IMR-90 (cell line): Measurements from ENCODE around the gene FLII. TPM values are rescaled to one million over a fixed set of nuclear protein-coding genes. Genes with fewer than 3 reads are reported as not detected.

Experiments used
- ATAC-seq: fragments of 200-7000 bp; cut with Tn5 transposase; 2 replicates; pipeline ENCODE4 v1.9.1; 2020; ENCODE audit warnings: low read depth, mild to moderate bottlenecking, moderate library complexity
- BruUV-seq: library from RNA; stranded (reverse); fragments of 400-500 nt; replicated peaks from 2 replicates; lab custom pipeline; 2021; lab: Mats Ljungman, UMichigan
- CTCF ChIA-PET: fragments of 300-600 bp; formaldehyde crosslinking; extraction: SDS; loops from one replicate; lab custom pipeline; 2021; ENCODE audit warnings: antibody characterized with exemption; lab: Yijun Ruan, JAX
- POLR2A ChIA-PET: fragments of 300-600 bp; sonication (Branson Sonifier 250); formaldehyde crosslinking; loops from one replicate; lab custom pipeline; 2022; ENCODE audit warnings: antibody characterized with exemption; ENCODE audit not compliant: unreplicated experiment; lab: Charles Lee
- DNase-seq: peaks from one replicate; pipeline ENCODE4 v3.0.0; 2013
- H2AFZ ChIP-seq: replicated peaks from 2 replicates; pipeline ENCODE3; 2013; ENCODE audit warnings: low read length, mild to moderate bottlenecking; ENCODE audit not compliant: poor library complexity
- H2AK5ac ChIP-seq: 2 replicates; pipeline ENCODE4 v1.6.1; 2013; ENCODE audit warnings: low read depth, low read length, inconsistent platforms
- H2AK9ac ChIP-seq: replicated peaks from 2 replicates; pipeline ENCODE3; 2013; ENCODE audit warnings: mild to moderate bottlenecking, low read depth, low read length, moderate library complexity; ENCODE audit not compliant: poor library complexity
- H2BK120ac ChIP-seq: 2 replicates; pipeline ENCODE4 v1.6.1; 2013; ENCODE audit warnings: low read depth, low read length, inconsistent platforms
- H2BK15ac ChIP-seq: 3 replicates; pipeline ENCODE4 v1.6.1; 2013; ENCODE audit warnings: low read depth, low read length, inconsistent platforms
- H2BK20ac ChIP-seq: 2 replicates; pipeline ENCODE4 v1.6.1; 2013; ENCODE audit warnings: low read depth, mild to moderate bottlenecking, inconsistent platforms, low read length, moderate library complexity
- H2BK5ac ChIP-seq: 2 replicates; pipeline ENCODE4 v1.6.1; 2013; ENCODE audit warnings: mild to moderate bottlenecking, low read depth, low read length, inconsistent platforms; ENCODE audit not compliant: poor library complexity, severe bottlenecking
- H3K14ac ChIP-seq: replicated peaks from 2 replicates; pipeline ENCODE4 v1.6.1; 2013; ENCODE audit warnings: low read depth, low read length, inconsistent platforms
- H3K18ac ChIP-seq: 2 replicates; pipeline ENCODE4 v1.6.1; 2013; ENCODE audit warnings: low read depth, low read length, control low read depth
- H3K23ac ChIP-seq: 2 replicates; pipeline ENCODE4 v1.6.1; 2013; ENCODE audit warnings: low read depth, low read length, inconsistent platforms
- H3K27ac ChIP-seq: 2 replicates; pipeline ENCODE4 v1.5.1; 2013; ENCODE audit warnings: mild to moderate bottlenecking, control low read depth, low read length; ENCODE audit not compliant: insufficient read depth
- H3K27me3 ChIP-seq: 2 replicates; pipeline ENCODE4 v1.6.1; 2013; ENCODE audit warnings: low read length; ENCODE audit not compliant: control insufficient read depth, insufficient read depth
- H3K36me3 ChIP-seq: 2 replicates; pipeline ENCODE4 v1.6.1; 2013; ENCODE audit warnings: low read length, mixed read lengths; ENCODE audit not compliant: control insufficient read depth, insufficient read depth
- H3K4ac ChIP-seq: 2 replicates; pipeline ENCODE4 v1.6.1; 2013; ENCODE audit warnings: low read depth, low read length, inconsistent platforms
- H3K4me1 ChIP-seq: 2 replicates; pipeline ENCODE4 v1.6.1; 2013; ENCODE audit warnings: low read length, mixed read lengths; ENCODE audit not compliant: control insufficient read depth, insufficient read depth
- H3K4me2 ChIP-seq: 2 replicates; pipeline ENCODE4 v1.6.1; 2013; ENCODE audit warnings: low read depth, mild to moderate bottlenecking, control low read depth, low read length, moderate library complexity
- H3K4me3 ChIP-seq: 2 replicates; pipeline ENCODE4 v1.5.1; 2013; ENCODE audit warnings: low read depth, mild to moderate bottlenecking, control low read depth, low read length, moderate library complexity; ENCODE audit not compliant: insufficient read depth
- H3K56ac ChIP-seq: 2 replicates; pipeline ENCODE4 v1.6.1; 2013; ENCODE audit warnings: low read length, inconsistent platforms; ENCODE audit not compliant: insufficient read depth; ENCODE audit errors: extremely low read depth
- H3K79me1 ChIP-seq, 2 experiments: 2 replicates each; pipeline ENCODE4 v1.6.1; 2013; ENCODE audit warnings: low read length in 2 of 2, inconsistent platforms in 1 of 2, low read depth in 1 of 2
- H3K9ac ChIP-seq: 2 replicates; pipeline ENCODE4 v1.6.1; 2013; ENCODE audit warnings: low read depth, low read length, control low read depth
- H3K9me1 ChIP-seq: 2 replicates; pipeline ENCODE4 v1.6.1; 2013; ENCODE audit warnings: low read length, inconsistent platforms; ENCODE audit not compliant: insufficient read depth
- H3K9me3 ChIP-seq: 2 replicates; pipeline ENCODE4 v1.6.1; 2013; ENCODE audit warnings: low read length; ENCODE audit not compliant: control insufficient read depth, insufficient read depth
- H4K20me1 ChIP-seq: 2 replicates; pipeline ENCODE4 v1.6.1; 2013; ENCODE audit warnings: low read length, inconsistent platforms; ENCODE audit not compliant: insufficient read depth
- H4K5ac ChIP-seq: 2 replicates; pipeline ENCODE4 v1.6.1; 2013; ENCODE audit warnings: mild to moderate bottlenecking, low read depth, low read length, control low read depth
- H4K8ac ChIP-seq, 2 experiments: 2 replicates each; pipeline ENCODE4 v1.6.1; 2013; ENCODE audit warnings: low read depth in 2 of 2, low read length in 2 of 2, control low read depth in 1 of 2, inconsistent platforms in 1 of 2
- H4K91ac ChIP-seq: 2 replicates; pipeline ENCODE4 v1.6.1; 2013; ENCODE audit warnings: low read depth, low read length, inconsistent platforms; ENCODE audit not compliant: insufficient read depth
- BHLHE40 ChIP-seq: fragments of 150-350 bp; IDR thresholded peaks from 2 replicates; pipeline ENCODE4 v1.6.1; 2016; ENCODE audit warnings: mild to moderate bottlenecking, low read depth, low read length
- CEBPB ChIP-seq: IDR thresholded peaks from 2 replicates; pipeline ENCODE4 v1.6.1; 2012; ENCODE audit warnings: low read depth, low read length, improper control_type of control experiment
- MAFK ChIP-seq: IDR thresholded peaks from 2 replicates; pipeline ENCODE4 v1.6.1; 2012; ENCODE audit warnings: low read depth, low read length, improper control_type of control experiment
- MAZ ChIP-seq: IDR thresholded peaks from 2 replicates; pipeline ENCODE4 v1.6.1; 2012; ENCODE audit warnings: low read depth, mild to moderate bottlenecking, low read length, improper control_type of control experiment, moderate library complexity, borderline replicate concordance
- MXI1 ChIP-seq: IDR thresholded peaks from 2 replicates; pipeline ENCODE4 v1.6.1; 2012; ENCODE audit warnings: low read depth, mild to moderate bottlenecking, low read length, moderate library complexity, borderline replicate concordance
- NFE2L2 ChIP-seq: fragments of 150-350 bp; IDR thresholded peaks from 2 replicates; pipeline ENCODE4 v1.6.1; 2016; ENCODE audit warnings: low read depth, mild to moderate bottlenecking, low read length
- RAD21 ChIP-seq: IDR thresholded peaks from 2 replicates; pipeline ENCODE4 v1.6.1; 2012; ENCODE audit warnings: low read length, improper control_type of control experiment
- RCOR1 ChIP-seq: IDR thresholded peaks from 2 replicates; pipeline ENCODE4 v1.6.1; 2012; ENCODE audit warnings: mild to moderate bottlenecking, low read length, improper control_type of control experiment; ENCODE audit not compliant: insufficient replicate concordance
- WGBS, 2 experiments: methylation state at CpG; one replicate each; pipeline versions ENCODE4 v1.1.5 to v1.1.7; 2013; ENCODE audit warnings: missing lambda C conversion rate in 2 of 2; ENCODE audit not compliant: insufficient read length in 1 of 2; ENCODE audit errors: extremely low coverage in 2 of 2; 5-methylcytosine and 5-hydroxymethylcytosine counted together
- dilution Hi-C: fragments of 300-500 bp; cut with HindIII; formaldehyde crosslinking; loops from one replicate; pipeline ENCODE4 v1.14.3; 2018; ENCODE audit warnings: low sequenced_read_pairs; ENCODE audit not compliant: unreplicated experiment
- in situ Hi-C: fragments of 300-500 bp; cut with MboI; formaldehyde crosslinking; loops from 3 replicates; pipeline ENCODE4 v1.14.3; 2019; ENCODE audit warnings: low sequenced_read_pairs, inconsistent platforms, mixed read lengths
- intact Hi-C: fragments of 100-400 bp; cut with micrococcal nuclease; formaldehyde crosslinking; loops from 2 replicates; pipeline ENCODE4 v1.10.0; 2022
- polyA plus RNA-seq, 3 experiments: library from polyadenylated mRNA; depleted of rRNA; stranded (reverse); fragments of >200 nt; gene quantifications; 2 replicates each; pipeline ENCODE4 v1.2.3, GENCODE V29; 2012; ENCODE audit warnings: low replicate concordance in 1 of 3
- total RNA-seq: library from RNA; depleted of rRNA; stranded (reverse); fragments of >200 nt; gene quantifications from 2 replicates; pipeline ENCODE4 v1.2.3, GENCODE V29; 2012

Gene FLII
- total and polyA plus RNA-seq, 2 of the 4 experiments (the other 2 are of a cell fraction), result 263 to 290 TPM

DNA sequence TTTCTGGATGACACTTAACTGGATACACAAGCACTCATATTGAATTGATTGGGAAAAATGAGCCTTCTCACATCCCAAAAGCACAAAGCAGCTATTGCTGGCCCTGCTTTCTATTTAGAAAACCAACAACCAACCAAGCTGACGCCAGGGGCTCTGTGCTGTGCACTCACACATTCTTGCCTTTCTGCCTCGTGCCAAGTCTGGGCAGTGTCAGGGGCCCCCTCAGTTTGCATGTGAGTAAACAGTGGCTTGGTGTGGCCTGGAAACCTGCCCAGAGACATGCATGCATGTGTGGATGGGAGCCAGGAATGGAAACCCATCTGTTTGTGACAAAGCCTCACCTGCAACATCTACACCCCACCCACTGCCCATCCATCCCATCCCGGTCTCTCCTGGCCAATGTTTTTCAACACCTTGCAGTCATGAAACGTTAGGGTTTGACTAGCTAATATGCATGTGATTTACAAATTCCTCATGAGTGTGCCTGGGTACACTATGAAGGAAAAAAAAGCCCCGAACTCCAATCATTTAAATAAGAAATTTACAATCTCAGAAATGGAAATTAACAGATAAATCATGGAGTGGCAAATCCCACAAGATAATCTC lies 22.3 kb upstream of the FLII start:
- Histone ChIP-seq H3K4me1 (peaks cover 6% of the 10 kb centered on the region; the same call in 1 of the 2 replicates), H4K20me1 (no peaks in the 10 kb centered on the region; the same call in 1 of the 2 replicates), H3K27ac (peak overlapping the region; percentile 8; the same call in 1 of the 2 replicates), H3K27me3 (no peaks in the 10 kb centered on the region), H4K5ac (no peak overlapping the region), H2AK5ac (no peak overlapping the region), H2BK5ac (no peak overlapping the region), H3K79me1 (peaks cover 7 to 27% of the 10 kb centered on the region in 2 experiments), H3K14ac (no peak overlapping the region), H3K9ac (no peak overlapping the region), H2BK120ac (no peak overlapping the region), H3K4me2 (no peak overlapping the region), H2BK20ac (no peak overlapping the region), H3K56ac (no peak overlapping the region), H2AFZ (no peak overlapping the region), H3K9me1 (peaks cover 9% of the 10 kb centered on the region; the same call in 1 of the 2 replicates), H2BK15ac (no peak overlapping the region), H3K36me3 (peaks cover 66% of the 10 kb centered on the region), H3K4me3 (no peak overlapping the region), H3K9me3 (no peaks in the 10 kb centered on the region), H3K23ac (no peak overlapping the region), H3K4ac (no peak overlapping the region), H4K91ac (no peak overlapping the region), H3K18ac (no peak overlapping the region), H4K8ac (no peak overlapping the region), H2AK9ac (no peak overlapping the region)
- DNase-seq, result peak; percentile 27
- CTCF ChIA-PET, result no interaction called here
- WGBS, 2 experiments, result no CpG with 5 or more reads among the region's 5 CpGs
- dilution Hi-C loops (no loop called here), in situ Hi-C loops (no loop called here), intact Hi-C loops (no loop called here)
- ATAC-seq, result peak; percentile 70
- TF ChIP-seq RCOR1, result no peak
- TF ChIP-seq CEBPB, result no peak
- TF ChIP-seq MAFK, result no peak
- TF ChIP-seq RAD21, result no peak
- no peak for TF ChIP-seq MXI1
- TF ChIP-seq NFE2L2, result no peak
- TF ChIP-seq MAZ, result no peak
- peak; percentile 62 for TF ChIP-seq BHLHE40
- no TSS peak for BruUV-seq
- POLR2A ChIA-PET, result no interaction called here
